Choroid plexus epithelial cell (primary cell): ENCODE measurements around the gene MNX1.

Experiments
- DNase-seq: peaks from one replicate; pipeline ENCODE4 v3.0.0-alpha.2; 2010; ENCODE audit warnings: low read depth
- H3K4me3 ChIP-seq: 2 replicates; pipeline ENCODE4 v1.5.1; 2011; ENCODE audit warnings: low read depth, mild to moderate bottlenecking, control low read depth, low read length, moderate library complexity
- TF ChIP-seq, protein P1 (sequence below): conservative IDR thresholded peaks from 2 replicates; pipeline ENCODE4 v1.5.1; 2011; ENCODE audit warnings: low read depth, mild to moderate bottlenecking, control low read depth, inconsistent platforms, low read length, moderate library complexity

MNX1 gene

GRCh38 chr7:157000741-157001653, 9.5 kb downstream of the MNX1 start:
- no peak overlapping the region for H3K4me3 ChIP-seq
- DNase-seq, result no peak
- TF ChIP-seq, protein P1, sequence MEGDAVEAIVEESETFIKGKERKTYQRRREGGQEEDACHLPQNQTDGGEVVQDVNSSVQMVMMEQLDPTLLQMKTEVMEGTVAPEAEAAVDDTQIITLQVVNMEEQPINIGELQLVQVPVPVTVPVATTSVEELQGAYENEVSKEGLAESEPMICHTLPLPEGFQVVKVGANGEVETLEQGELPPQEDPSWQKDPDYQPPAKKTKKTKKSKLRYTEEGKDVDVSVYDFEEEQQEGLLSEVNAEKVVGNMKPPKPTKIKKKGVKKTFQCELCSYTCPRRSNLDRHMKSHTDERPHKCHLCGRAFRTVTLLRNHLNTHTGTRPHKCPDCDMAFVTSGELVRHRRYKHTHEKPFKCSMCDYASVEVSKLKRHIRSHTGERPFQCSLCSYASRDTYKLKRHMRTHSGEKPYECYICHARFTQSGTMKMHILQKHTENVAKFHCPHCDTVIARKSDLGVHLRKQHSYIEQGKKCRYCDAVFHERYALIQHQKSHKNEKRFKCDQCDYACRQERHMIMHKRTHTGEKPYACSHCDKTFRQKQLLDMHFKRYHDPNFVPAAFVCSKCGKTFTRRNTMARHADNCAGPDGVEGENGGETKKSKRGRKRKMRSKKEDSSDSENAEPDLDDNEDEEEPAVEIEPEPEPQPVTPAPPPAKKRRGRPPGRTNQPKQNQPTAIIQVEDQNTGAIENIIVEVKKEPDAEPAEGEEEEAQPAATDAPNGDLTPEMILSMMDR, result no peak

DNA sequence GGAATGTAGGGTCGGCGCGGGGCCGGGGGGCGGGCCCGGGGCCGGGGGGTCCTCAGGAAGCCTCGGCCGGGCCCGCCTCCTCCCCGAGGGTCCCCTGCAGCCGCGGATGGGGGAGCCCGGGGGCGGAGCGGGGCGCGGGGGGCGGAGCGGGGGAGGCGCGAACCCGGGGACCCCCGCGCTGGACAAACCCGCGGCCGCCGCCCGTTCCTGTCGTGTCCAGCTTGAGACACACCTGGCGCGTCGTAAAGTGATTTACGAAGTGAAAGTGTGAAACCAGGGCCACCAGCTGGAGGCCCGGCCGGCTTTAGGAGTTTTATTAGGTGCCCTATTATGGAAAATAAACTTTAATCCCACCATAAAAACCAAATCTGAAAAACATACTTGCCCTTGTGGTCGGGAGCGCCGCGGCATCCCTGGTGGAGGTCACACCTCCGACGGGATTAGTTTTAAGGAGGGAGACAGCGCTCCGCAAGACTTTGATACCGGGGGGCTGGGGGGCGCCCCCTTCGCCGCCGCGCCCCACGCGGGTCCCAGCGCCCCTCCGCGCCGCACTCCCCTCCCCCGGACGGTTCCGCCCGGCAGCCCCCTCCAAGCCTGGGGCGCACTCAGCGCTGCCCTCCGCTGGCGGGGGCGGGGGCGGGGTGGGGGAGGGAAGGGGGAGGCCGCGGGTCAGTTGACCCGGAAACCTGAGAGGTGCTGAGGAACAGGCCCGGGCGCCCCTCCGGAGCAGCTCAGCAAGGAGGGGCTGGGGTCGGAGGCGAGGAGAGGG, 10.3 kb downstream of the MNX1 start:
- H3K4me3 ChIP-seq, result peak overlapping the region; percentile 32
- DNase-seq, result no peak
- TF ChIP-seq, protein P1, result no peak

DNA sequence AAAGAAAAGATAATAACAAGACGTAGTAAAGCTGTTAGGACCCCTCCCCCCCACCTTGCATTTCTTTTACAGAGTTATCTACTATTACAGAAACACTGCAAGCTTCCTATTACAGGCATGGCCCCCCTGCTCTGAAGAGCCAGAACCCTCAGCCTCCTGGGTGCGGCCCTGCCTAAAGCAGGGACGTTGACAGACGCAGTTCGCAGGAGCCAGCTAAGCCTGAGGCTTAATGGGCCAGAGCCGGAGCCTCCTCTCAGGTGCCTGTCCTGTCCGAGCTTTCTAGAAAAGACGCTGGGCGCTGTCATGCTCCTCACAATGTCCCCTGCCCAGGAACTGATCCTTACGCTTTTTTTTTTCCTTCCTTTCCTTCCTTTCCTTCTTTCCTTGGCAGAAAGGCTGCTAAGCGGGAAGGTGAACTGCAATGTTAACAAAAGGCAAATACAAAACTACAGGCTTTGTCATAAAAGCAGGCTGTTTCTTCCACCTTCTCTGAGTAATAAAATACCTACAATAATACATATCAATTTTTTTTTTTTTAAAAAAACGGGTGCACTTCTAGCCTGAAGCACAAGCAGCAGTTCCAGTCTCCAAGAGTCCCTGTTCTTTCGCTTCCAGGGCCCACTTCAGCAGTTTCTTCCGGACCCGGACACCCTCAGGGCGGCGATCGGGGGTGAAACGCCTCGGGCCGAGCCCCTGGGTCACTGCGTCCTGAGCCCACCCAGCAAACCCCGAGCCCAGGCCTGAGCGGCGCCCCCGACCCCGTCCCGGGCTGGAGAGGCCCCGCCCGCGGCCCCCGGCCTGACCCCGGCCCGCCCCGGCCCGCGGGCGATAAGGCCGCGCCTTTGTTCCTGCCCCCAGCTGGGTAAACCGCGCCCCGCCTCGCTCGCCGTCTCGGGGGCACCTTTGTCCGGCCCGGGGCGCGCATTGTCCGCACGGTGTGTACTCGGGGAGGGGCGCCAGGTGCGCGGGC, 11.2 kb downstream of the MNX1 start:
- no peak for DNase-seq
- TF ChIP-seq, protein P1, result no peak
- peak overlapping the region; percentile 33 for H3K4me3 ChIP-seq

DNA sequence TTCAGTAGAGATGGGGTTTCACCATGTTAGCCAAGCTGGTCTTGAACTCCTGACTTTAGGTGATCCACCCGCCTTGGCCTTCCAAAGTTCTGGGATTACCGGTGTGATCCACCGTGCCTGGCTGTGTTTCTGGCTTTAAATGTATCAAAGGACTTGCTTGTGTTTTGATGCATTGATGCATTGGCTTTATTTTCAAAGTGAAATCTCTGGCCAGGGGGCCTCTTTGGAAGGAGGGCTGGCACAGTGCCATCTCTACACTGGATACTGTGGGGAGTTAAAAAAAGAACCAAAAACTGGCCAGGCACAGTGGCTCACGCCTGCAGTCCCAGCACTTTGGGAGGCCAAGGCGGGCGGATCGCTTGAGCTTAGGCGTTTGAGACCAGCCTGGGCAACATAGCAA, 16.0 kb downstream of the MNX1 start:
- TF ChIP-seq, protein P1, result no peak
- no peak for DNase-seq
- H3K4me3 ChIP-seq, result no peak overlapping the region

- H3K4me3 ChIP-seq, result no peak overlapping the region
- TF ChIP-seq, protein P1, result no peak
- no peak for DNase-seq
These were observed 16.6 kb downstream of the MNX1 start for GRCh38 chr7:156993925-156994235.

DNA sequence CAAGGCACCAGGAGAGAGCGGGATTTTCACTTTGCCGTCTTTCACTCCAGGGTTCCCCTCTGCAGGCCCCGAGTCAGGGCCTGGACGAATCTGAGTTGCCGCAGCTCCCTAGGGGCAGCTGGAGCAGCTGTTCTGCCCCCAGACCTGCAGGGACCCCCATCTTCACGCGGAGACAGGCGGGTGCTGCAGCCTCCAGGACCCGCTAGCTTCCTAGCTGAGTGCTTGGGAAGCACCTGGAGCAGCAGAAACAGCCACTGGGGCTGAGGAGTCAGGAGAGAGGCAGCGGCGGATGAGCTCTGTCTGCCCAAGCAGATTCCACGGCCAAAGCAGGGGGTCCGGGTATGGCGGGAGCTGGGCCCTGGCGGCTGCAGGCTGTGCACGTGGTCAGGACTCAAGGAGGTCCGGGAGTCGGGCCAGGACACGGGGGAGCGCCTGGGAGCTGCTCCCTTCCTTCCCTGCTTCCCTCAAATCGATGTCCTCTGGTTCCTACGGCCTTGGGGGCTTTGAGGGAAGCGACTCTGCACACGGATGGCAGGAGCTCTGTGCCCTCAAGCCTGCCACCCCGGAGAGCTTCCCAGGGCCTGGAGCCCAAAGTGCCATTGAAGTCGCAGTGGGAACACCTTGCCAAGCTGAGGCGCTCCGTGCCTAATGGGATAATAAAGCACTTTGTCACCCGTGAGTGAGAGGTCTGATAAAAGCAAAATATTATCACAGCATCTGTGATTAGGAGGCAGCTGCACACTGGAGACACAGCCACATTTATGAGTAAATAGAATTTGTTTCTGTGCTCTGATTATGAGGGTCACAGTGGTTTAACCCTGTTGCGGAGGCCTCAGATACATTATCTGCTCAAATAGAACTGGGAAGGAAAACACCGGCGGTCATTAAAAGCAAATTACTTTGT, 17.2 kb downstream of the MNX1 start:
- DNase-seq, result peak; percentile 30
- TF ChIP-seq, protein P1, result no peak
- H3K4me3 ChIP-seq, result no peak overlapping the region
